GM12878 (cell line): ENCODE results near the gene FNTB. TPM values are rescaled to one million over a fixed set of nuclear protein-coding genes. Genes with fewer than 3 reads are reported as not detected.

Source experiments
- ATAC-seq: fragments of 200-7000 bp; cut with Tn5 transposase; 3 replicates; pipeline ENCODE4 v1.9.1; 2020; ENCODE audit warnings: mild to moderate bottlenecking, moderate library complexity
- BruUV-seq: library from RNA; stranded (reverse); fragments of 400-500 nt; replicated peaks from 2 replicates; lab custom pipeline; 2021; lab: Mats Ljungman, UMichigan
- CTCF ChIA-PET: fragments of 300-600 bp; sonication (Branson Sonifier 250); formaldehyde crosslinking; extraction: SDS; loops from one replicate; lab custom pipeline; 2021; ENCODE audit warnings: inconsistent platforms; lab: Yijun Ruan, JAX
- POLR2A ChIA-PET: fragments of 350-600 bp; formaldehyde crosslinking; extraction: SDS; loops from one replicate; lab custom pipeline; 2021; ENCODE audit warnings: inconsistent platforms; lab: Charles Lee
- RAD21 ChIA-PET: fragments of 300-600 bp; sonication (Branson Sonifier 250); formaldehyde crosslinking; loops from one replicate; lab custom pipeline; 2023; ENCODE audit warnings: antibody characterized with exemption; ENCODE audit not compliant: unreplicated experiment; lab: Charles Lee
- SMC1A ChIA-PET: fragments of 300-600 bp; sonication (Branson Sonifier 250); formaldehyde crosslinking; loops from one replicate; lab custom pipeline; 2023; ENCODE audit not compliant: unreplicated experiment, uncharacterized antibody; lab: Charles Lee
- DNase-seq: peaks from one replicate; pipeline ENCODE4 v3.0.0-alpha.2; 2011; ENCODE audit warnings: low read depth, low spot score
- FAIRE-seq: peaks from 3 replicates; lab custom pipeline; 2011; peaks lifted over from hg19 to GRCh38; lab: Jason Lieb, UNC
- H2AFZ ChIP-seq: 2 replicates; pipeline ENCODE4 v1.6.0; 2011; ENCODE audit warnings: low read depth, low read length, control low read depth; ENCODE audit not compliant: control insufficient read depth
- H3K27ac ChIP-seq: 2 replicates; pipeline ENCODE4 v1.5.1; 2011; ENCODE audit warnings: control low read depth; ENCODE audit not compliant: control insufficient read depth, insufficient read depth
- H3K27me3 ChIP-seq, 2 experiments: replicated peaks in 1 of 2; 2 replicates each; pipeline versions ENCODE4 v1.6.0 to v1.6.1; 2011; ENCODE audit warnings: low read length in 1 of 2; ENCODE audit not compliant: control insufficient read depth in 2 of 2, insufficient read depth in 2 of 2
- H3K36me3 ChIP-seq, 2 experiments: 2 replicates each; pipeline ENCODE4 v1.5.1; 2011; ENCODE audit warnings: low read length in 1 of 2; ENCODE audit not compliant: control insufficient read depth in 2 of 2, insufficient read depth in 2 of 2
- H3K4me1 ChIP-seq: 2 replicates; pipeline ENCODE4 v1.6.1; 2011; ENCODE audit warnings: mild to moderate bottlenecking, low read length, moderate library complexity, mixed read lengths; ENCODE audit not compliant: control insufficient read depth, insufficient read depth
- H3K4me2 ChIP-seq: 2 replicates; pipeline ENCODE4 v1.6.0; 2011; ENCODE audit warnings: control low read depth; ENCODE audit not compliant: control insufficient read depth, insufficient read depth
- H3K4me3 ChIP-seq: fragments of 200-600 bp; sonication (generic); 2 replicates; pipeline ENCODE4 v1.5.1; 2016
- H3K79me2 ChIP-seq: 2 replicates; pipeline ENCODE4 v1.6.0; 2011; ENCODE audit warnings: low read length; ENCODE audit not compliant: control insufficient read depth, insufficient read depth
- H3K9ac ChIP-seq: 2 replicates; pipeline ENCODE4 v1.8.0; 2011; ENCODE audit warnings: low read length, control low read depth, mixed read lengths; ENCODE audit not compliant: control insufficient read depth, insufficient read depth
- H3K9me3 ChIP-seq: replicated peaks from 3 replicates; pipeline ENCODE4 v1.5.1; 2011; ENCODE audit warnings: mild to moderate bottlenecking, low read length; ENCODE audit not compliant: control insufficient read depth, insufficient read depth
- H4K20me1 ChIP-seq: 2 replicates; pipeline ENCODE4 v1.6.0; 2011; ENCODE audit not compliant: control insufficient read depth, insufficient read depth
- BMI1 ChIP-seq: fragments of 450-650 bp; IDR thresholded peaks from 2 replicates; pipeline ENCODE4 v1.6.1; 2016; ENCODE audit warnings: mild to moderate bottlenecking, moderate library complexity, borderline replicate concordance
- JUND ChIP-seq: IDR thresholded peaks from 2 replicates; pipeline ENCODE4 v1.6.1; 2012; ENCODE audit warnings: low read depth, mild to moderate bottlenecking, low read length, improper control_type of control experiment, moderate library complexity
- KDM1A ChIP-seq: fragments of 200-600 bp; sonication (generic); IDR thresholded peaks from 2 replicates; pipeline ENCODE4 v1.6.1; 2016; ENCODE audit warnings: borderline replicate concordance
- NFIC ChIP-seq: IDR thresholded peaks from 2 replicates; pipeline ENCODE4 v1.6.1; 2012; ENCODE audit warnings: low read depth, mild to moderate bottlenecking, inconsistent platforms, low read length, moderate library complexity
- NR2C1 ChIP-seq: fragments of 450-650 bp; IDR thresholded peaks from 2 replicates; pipeline ENCODE4 v1.6.1; 2017; ENCODE audit warnings: antibody characterized with exemption, mild to moderate bottlenecking, moderate library complexity
- NR2F1 ChIP-seq: fragments of 450-650 bp; conservative IDR thresholded peaks from 2 replicates; pipeline ENCODE4 v1.6.1; 2017; ENCODE audit warnings: mild to moderate bottlenecking
- SMAD1 ChIP-seq: fragments of 450-650 bp; IDR thresholded peaks from 2 replicates; pipeline ENCODE4 v1.6.1; 2018; ENCODE audit warnings: mild to moderate bottlenecking, low read depth; ENCODE audit not compliant: partially characterized antibody
- SRF ChIP-seq, 2 experiments: IDR thresholded peaks; 2 replicates each; pipeline ENCODE4 v1.6.1; 2011; ENCODE audit warnings: low read depth in 2 of 2, low read length in 2 of 2, mild to moderate bottlenecking in 1 of 2, moderate library complexity in 1 of 2
- TBL1XR1 ChIP-seq: IDR thresholded peaks from 2 replicates; pipeline ENCODE4 v1.6.1; 2012; ENCODE audit warnings: low read depth, low read length, improper control_type of control experiment
- ZBTB33 ChIP-seq: fragments of 450-650 bp; IDR thresholded peaks from 2 replicates; pipeline ENCODE4 v1.6.1; 2017; ENCODE audit warnings: mild to moderate bottlenecking
- ZSCAN29 ChIP-seq: fragments of 450-650 bp; IDR thresholded peaks from 2 replicates; pipeline ENCODE4 v1.6.1; 2017; ENCODE audit warnings: mild to moderate bottlenecking, moderate library complexity
- WGBS: methylation state at CpG from one replicate; pipeline ENCODE4 v1.1.6; 2016; ENCODE audit warnings: low lambda C conversion rate; ENCODE audit not compliant: insufficient replicate concordance, insufficient coverage; ENCODE audit errors: missing lambda C conversion rate; 5-methylcytosine and 5-hydroxymethylcytosine counted together
- in situ Hi-C: fragments of 300-500 bp; cut with MboI; formaldehyde crosslinking; loops from 9 replicates; pipeline ENCODE4 v1.14.3; 2018; ENCODE audit warnings: mixed read lengths
- intact Hi-C: fragments of 100-400 bp; cut with micrococcal nuclease; formaldehyde crosslinking; loops from one replicate; pipeline ENCODE4 v1.14.2; 2022; ENCODE audit not compliant: unreplicated experiment
- polyA plus RNA-seq, 11 experiments: library from polyadenylated mRNA; depleted of rRNA in 4 of 11; unstranded in 6 of 11; stranded (reverse) in 5 of 11; fragments of >200 nt; fragmentation: Nextera tagmentation in 4 of 11; fragmentation: Illumina TruSeq in 1 of 11; extraction: Ambion mirVana in 4 of 11; extraction: Trizol in 1 of 11; gene quantifications; 1 replicate in 1 of 11; 2 replicates in 10 of 11; pipeline versions ENCODE4 v1.2.1 to v1.2.3, GENCODE V29; 2011 to 2016; ENCODE audit warnings: inconsistent platforms in 2 of 11, missing spikeins in 2 of 11, low read depth in 1 of 11
- total RNA-seq, 4 experiments: library from RNA; depleted of rRNA in 3 of 4; stranded (reverse); fragments of >200 nt in 3 of 4; fragmentation: Illumina TruSeq in 1 of 4; extraction: Trizol in 1 of 4; gene quantifications; 2 replicates each; pipeline versions ENCODE4 v1.2.1 to v1.2.3, GENCODE V29; 2013 to 2021

Gene FNTB
- total and polyA plus RNA-seq, 10 of the 15 experiments (the other 5 are each of a cell fraction or from before 2014, with no cell fraction given), result 10.4 to 25.1 (median 16.7) TPM

GRCh38 chr14:65034021-65034420 lies 47.3 kb downstream of the FNTB start:
- Histone ChIP-seq H3K9ac (no peak overlapping the region), H3K79me2 (no peaks in the 10 kb centered on the region), H3K27me3 (no peaks in the 10 kb centered on the region), H3K4me2 (no peak overlapping the region), H3K4me3 (no peak overlapping the region), H3K27ac (no peak overlapping the region), H3K9me3 (no peaks in the 10 kb centered on the region), H4K20me1 (no peaks in the 10 kb centered on the region), H3K36me3 (peaks cover 1 to 31% of the 10 kb centered on the region in 2 experiments; a peak in 2 of 4 replicates), H2AFZ (no peak overlapping the region), H3K4me1 (no peaks in the 10 kb centered on the region)
- no peak for ATAC-seq
- no peak for TF ChIP-seq NFIC
- TF ChIP-seq ZSCAN29, result no peak
- no peak for TF ChIP-seq NR2F1
- TF ChIP-seq ZBTB33, result no peak
- no peak for TF ChIP-seq JUND
- no peak for TF ChIP-seq SRF (IDR thresholded peaks at IDR 0.05; ENCODE audit: low read depth in 2 of 2, low read length in 2 of 2)
- TF ChIP-seq TBL1XR1, result no peak
- TF ChIP-seq KDM1A, result no peak
- no peak for TF ChIP-seq SMAD1
- TF ChIP-seq BMI1, result no peak
- no peak for TF ChIP-seq NR2C1
- no TSS peak for BruUV-seq
- no peak for DNase-seq
- no peak for FAIRE-seq
- ChIA-PET RAD21 (no interaction called here), POLR2A (no interaction called here), CTCF (interaction anchor here (0.8 to 2.5 kb wide), 3 partner anchors 9 to 14 kb away, joined by 3 to 13 read pairs (median 5); no protein-coding TSS in a partner anchor), SMC1A (interaction anchor here (1.0 to 1.5 kb wide), 2 partner anchors 9 to 83 kb away, joined by 4 read pairs; no protein-coding TSS in a partner anchor)
- WGBS, result 99% methylated on average over 4 of the region's 4 CpGs
- intact Hi-C loops (no loop called here), in situ Hi-C loops (no loop called here)
